AG09319 (cell line): ENCODE data around the gene FAM3D.

Experiments used
- DNase-seq: peaks from one replicate; pipeline ENCODE4 v3.0.0-alpha.2; 2010; ENCODE audit warnings: low read depth; ENCODE audit errors: extremely low read depth
- TF ChIP-seq, protein P1 (sequence below): IDR thresholded peaks from 2 replicates; pipeline ENCODE4 v1.5.1; 2011; ENCODE audit warnings: low read depth, mild to moderate bottlenecking, inconsistent platforms, low read length, moderate library complexity

Gene FAM3D

GRCh38 chr3:58625196-58625824, 41.3 kb downstream of the FAM3D start:
- TF ChIP-seq, protein P1, sequence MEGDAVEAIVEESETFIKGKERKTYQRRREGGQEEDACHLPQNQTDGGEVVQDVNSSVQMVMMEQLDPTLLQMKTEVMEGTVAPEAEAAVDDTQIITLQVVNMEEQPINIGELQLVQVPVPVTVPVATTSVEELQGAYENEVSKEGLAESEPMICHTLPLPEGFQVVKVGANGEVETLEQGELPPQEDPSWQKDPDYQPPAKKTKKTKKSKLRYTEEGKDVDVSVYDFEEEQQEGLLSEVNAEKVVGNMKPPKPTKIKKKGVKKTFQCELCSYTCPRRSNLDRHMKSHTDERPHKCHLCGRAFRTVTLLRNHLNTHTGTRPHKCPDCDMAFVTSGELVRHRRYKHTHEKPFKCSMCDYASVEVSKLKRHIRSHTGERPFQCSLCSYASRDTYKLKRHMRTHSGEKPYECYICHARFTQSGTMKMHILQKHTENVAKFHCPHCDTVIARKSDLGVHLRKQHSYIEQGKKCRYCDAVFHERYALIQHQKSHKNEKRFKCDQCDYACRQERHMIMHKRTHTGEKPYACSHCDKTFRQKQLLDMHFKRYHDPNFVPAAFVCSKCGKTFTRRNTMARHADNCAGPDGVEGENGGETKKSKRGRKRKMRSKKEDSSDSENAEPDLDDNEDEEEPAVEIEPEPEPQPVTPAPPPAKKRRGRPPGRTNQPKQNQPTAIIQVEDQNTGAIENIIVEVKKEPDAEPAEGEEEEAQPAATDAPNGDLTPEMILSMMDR, result no peak
- no peak for DNase-seq

DNA sequence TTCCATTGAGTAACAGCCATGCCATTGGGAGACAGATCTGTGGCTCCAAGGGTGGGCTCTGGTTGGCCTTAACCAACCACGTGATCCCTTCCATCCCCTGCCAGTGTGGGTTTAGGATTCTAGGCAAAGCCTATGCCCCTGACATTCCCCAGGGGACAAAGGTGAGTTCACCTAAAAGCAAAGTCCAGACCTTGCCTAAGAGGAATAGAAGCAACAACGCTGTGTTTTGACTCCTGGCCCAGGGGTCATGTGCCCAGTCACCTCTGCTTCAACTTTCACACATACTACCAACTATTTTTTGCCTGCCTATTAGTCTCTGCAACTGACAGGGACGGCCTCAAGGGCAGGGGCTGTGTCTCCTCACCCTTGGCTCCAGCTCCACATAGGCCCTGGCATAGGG, 42.0 kb downstream of the FAM3D start:
- TF ChIP-seq, protein P1, result no peak
- no peak for DNase-seq

DNA sequence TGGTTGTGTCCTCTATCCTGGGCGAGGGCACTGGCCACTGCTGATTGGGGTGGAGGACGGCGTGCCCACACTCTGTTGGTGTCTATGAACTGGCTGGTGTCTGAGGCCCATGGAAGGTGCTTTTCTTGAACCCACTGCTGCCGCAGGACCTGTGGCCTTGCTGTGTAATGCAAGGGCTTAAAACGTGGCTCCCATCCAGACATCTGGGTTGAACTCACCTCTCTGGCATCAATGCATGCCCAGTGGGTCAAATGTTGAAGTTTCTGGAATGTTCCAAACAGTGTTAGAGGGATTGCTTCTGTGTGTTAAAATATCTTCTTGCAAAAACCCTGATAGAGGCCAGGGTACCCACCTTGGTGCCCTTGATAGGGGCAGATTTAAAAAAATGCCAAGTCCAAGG, 42.6 kb downstream of the FAM3D start:
- DNase-seq, result no peak

GRCh38 chr3:58623478-58623877, 43.1 kb downstream of the FAM3D start:
- TF ChIP-seq, protein P1, result no peak
- no peak for DNase-seq

More for the DNA sequence above, 42.6 kb downstream of the FAM3D start:
- TF ChIP-seq, protein P1, result no peak

DNA sequence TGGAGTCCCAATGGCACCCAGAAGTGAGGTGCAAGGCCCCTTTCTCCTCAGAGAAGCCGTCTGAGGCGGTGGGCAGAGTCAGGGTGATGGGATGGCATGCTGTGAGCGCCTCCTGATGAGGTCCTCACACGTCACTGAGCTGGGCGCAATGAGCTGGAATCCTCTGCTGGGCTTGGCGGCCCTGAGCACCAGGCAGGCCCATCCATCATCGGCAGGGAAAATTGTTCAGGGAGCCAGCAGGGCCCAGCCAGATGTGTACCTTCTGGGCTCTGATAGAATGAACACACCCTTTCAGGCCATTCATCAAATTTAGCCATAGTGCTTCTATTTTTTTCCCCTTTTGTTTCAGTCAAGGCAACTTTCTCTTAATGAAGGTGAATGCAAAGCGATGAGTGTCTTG, 43.7 kb downstream of the FAM3D start:
- TF ChIP-seq, protein P1, result no peak
- no peak for DNase-seq

- TF ChIP-seq, protein P1, result no peak
- DNase-seq, result no peak
Observed at GRCh38 chr3:58622436-58622835, 44.1 kb downstream of the FAM3D start.

- TF ChIP-seq, protein P1, result no peak
- no peak for DNase-seq
Observed at GRCh38 chr3:58621086-58621830, 45.3 kb downstream of the FAM3D start.
